Measurements from ENCODE around the gene IGF2BP3. TPM values are rescaled to one million over a fixed set of nuclear protein-coding genes. Genes with fewer than 3 reads are reported as not detected.
A peak's percentile ranks its signal among the peaks of the same experiment; 100 is the strongest.

Gene IGF2BP3
- total RNA-seq, 2 experiments from 2014 or later = 41.1 to 94.3 TPM

DNA sequence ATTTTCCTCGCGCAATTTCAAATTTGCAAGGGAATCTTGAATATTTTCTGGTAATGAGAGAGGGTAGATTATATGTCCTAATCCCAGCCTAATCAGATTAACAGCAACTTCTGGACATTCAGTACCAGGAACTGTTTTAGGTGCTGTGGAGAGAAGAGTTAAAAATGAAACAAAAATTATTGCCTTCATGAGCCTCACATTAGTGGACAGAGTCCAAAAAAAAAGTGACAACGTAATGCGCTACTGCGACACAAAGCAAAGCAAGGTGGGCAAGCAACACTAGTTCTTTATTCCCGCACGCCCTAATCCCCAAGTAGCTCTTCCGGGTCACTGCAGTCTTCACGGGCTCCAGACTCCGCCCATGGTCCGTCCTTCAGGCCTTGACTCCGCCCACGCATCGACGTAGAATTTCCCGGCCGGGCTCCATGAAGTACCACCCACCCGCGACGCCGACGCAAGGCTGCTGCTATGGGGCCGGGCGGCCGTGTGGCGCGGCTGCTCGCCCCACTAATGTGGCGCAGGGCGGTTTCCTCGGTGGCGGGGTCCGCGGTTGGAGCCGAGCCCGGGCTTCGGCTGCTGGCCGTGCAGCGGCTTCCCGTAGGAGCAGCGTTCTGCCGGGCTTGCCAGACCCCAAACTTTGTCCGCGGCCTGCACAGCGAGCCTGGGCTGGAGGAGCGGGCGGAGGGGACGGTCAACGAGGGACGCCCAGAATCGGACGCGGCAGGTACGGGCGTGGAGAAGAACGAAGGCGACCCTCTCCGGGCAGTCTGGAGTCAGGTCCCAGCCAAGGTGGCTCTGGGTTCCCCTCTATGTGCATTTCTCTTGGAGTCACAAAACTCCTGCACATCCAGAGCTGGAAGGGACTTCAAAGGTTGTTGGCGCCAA lies 171.2 kb downstream of the IGF2BP3 start, which contains the start of gene MALSU1:
MALSU1 (plus strand) TSS at position 455 of the 885 bp plus-strand sequence; CDS start at position 469, 14 bp downstream.
- CTCF ChIA-PET (ENCODE audit: unreplicated experiment) = no interaction called here
- peak; percentile 98 for DNase-seq (ENCODE audit: low spot score)

DNA sequence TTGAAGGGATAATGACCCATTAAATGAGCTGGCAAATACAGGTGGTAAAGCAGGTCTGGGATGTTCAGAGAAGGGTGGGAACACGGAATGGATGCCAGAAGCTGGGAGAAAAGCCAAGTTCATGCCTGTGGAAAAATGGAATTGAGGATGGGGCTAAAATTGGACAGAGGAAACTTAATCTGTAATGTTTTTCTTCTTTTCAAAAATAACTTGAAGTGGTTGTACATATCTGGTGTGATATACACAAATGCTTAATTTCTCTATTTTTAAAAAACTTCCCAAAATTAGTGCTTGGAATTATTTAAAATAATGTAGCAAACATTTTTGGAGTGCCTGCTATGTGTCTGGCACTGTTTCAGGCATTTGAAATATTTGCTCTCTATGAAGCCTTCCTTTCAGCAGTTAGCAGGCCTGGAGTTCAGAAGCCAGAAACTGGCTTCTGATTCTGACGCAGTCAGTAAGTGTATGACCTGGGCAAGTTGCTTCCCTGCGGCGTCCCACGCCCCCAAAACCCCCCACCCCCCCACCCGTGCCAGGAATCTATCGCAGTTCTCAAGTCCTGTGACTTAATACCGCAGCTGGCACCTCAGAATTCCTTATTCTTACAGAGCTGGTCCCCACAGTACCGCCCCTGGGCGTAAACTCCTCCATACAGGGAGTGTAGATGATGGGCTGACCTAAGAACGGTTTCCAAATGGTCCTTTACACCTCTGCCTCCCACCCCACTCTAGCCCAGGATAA lies 172.0 kb downstream of the IGF2BP3 start:
- intact Hi-C loops (cut with micrococcal nuclease; ENCODE audit: unreplicated experiment) = no loop called here
- Histone ChIP-seq H4K20me1 (ENCODE audit: insufficient read depth, low read length) (0 out of 2 replicates have a peak, but pooled peaks cover 8% of the 10 kb centered on the region), H3K79me2 (ENCODE audit: insufficient read depth, low read depth, low read length) (peaks cover 39% of the 10 kb centered on the region), H3K36me3 (ENCODE audit: insufficient read depth, low read length) (peaks cover 22% of the 10 kb centered on the region), H3K9me2 (ENCODE audit: insufficient read depth, low read length) (no peaks in the 10 kb centered on the region), H3K4me1 (ENCODE audit: insufficient read depth, low read length, poor library complexity, severe bottlenecking) (peaks cover 14% of the 10 kb centered on the region), H3K4me2 (ENCODE audit: low read length) (peak overlapping the region; percentile 62), H3K4me3 (ENCODE audit: low read depth, low read length, poor library complexity, severe bottlenecking) (peak overlapping the region; percentile 89), H2AFZ (ENCODE audit: low read length) (peak overlapping the region; percentile 67), H3K27ac (ENCODE audit: low read depth, low read length, poor library complexity, severe bottlenecking) (peak overlapping the region; percentile 25), H3K9me3 (ENCODE audit: low read length) (no peaks in the 10 kb centered on the region)
- CTCF ChIA-PET (ENCODE audit: unreplicated experiment) = no interaction called here
- BruUV-seq (replicated peaks) = no TSS peak
- DNase-seq (ENCODE audit: low spot score) = no peak
- TF ChIP-seq CTCF (conservative IDR thresholded peaks at IDR 0.05; ENCODE audit: low read length) = no peak
- TF ChIP-seq EZH2phosphoT487 (IDR thresholded peaks at IDR 0.05; ENCODE audit: borderline replicate concordance, low read depth, low read length) = no peak
- POLR2A ChIA-PET = interaction anchor here (0.5 to 1.9 kb wide), 11 partner anchors 9 to 442 kb away, joined by 3 to 7 read pairs (median 3); no protein-coding TSS in a partner anchor

More for the DNA sequence above, 171.2 kb downstream of the IGF2BP3 start, which contains the start of gene MALSU1:
- H3K9me2 ChIP-seq (ENCODE audit: insufficient read depth, low read length) = no peaks in the 10 kb centered on the region
- peak within 1 kb of the TSS; percentile 25 for H3K27ac ChIP-seq (ENCODE audit: low read depth, low read length, poor library complexity, severe bottlenecking)
- peak within 1 kb of the TSS; percentile 67; the same call in 1 of the 2 replicates for H2AFZ ChIP-seq (ENCODE audit: low read length)
- H4K20me1 ChIP-seq (ENCODE audit: insufficient read depth, low read length) = 0 out of 2 replicates have a peak, but pooled peaks cover 8% of the 10 kb centered on the region
- intact Hi-C loops (cut with micrococcal nuclease; ENCODE audit: unreplicated experiment) = no loop called here
- H3K4me1 ChIP-seq (ENCODE audit: insufficient read depth, low read length, poor library complexity, severe bottlenecking) = peaks cover 14% of the 10 kb centered on the region
- no peaks in the 10 kb centered on the region for H3K9me3 ChIP-seq (ENCODE audit: low read length)
- POLR2A ChIA-PET = interaction anchor here (0.6 to 1.9 kb wide), 13 partner anchors 9 to 443 kb away, joined by 3 to 7 read pairs (median 3); no protein-coding TSS in a partner anchor
- H3K4me2 ChIP-seq (ENCODE audit: low read length) = peak within 1 kb of the TSS; percentile 84
- H3K36me3 ChIP-seq (ENCODE audit: insufficient read depth, low read length) = peaks cover 28% of the 10 kb centered on the region
- H3K4me3 ChIP-seq (ENCODE audit: low read depth, low read length, poor library complexity, severe bottlenecking) = peak within 1 kb of the TSS; percentile 89
- TF ChIP-seq EZH2phosphoT487 (IDR thresholded peaks at IDR 0.05; ENCODE audit: borderline replicate concordance, low read depth, low read length) (no peak), CTCF (conservative IDR thresholded peaks at IDR 0.05; ENCODE audit: low read length) (no peak)
- BruUV-seq (replicated peaks) = no TSS peak
- peaks cover 45% of the 10 kb centered on the region for H3K79me2 ChIP-seq (ENCODE audit: insufficient read depth, low read depth, low read length)
